ENCODE results near the gene CLCN3.

The CLCN3 gene

GRCh38 chr4:169677150-169677748 lies 56.9 kb downstream of the CLCN3 start:
- TF ChIP-seq GATA3 (IDR thresholded peaks at IDR 0.05; ENCODE audit: low read depth, low read length) (no peak), GATA2 (IDR thresholded peaks at IDR 0.05; ENCODE audit: low read depth, low read length) (no peak)

DNA sequence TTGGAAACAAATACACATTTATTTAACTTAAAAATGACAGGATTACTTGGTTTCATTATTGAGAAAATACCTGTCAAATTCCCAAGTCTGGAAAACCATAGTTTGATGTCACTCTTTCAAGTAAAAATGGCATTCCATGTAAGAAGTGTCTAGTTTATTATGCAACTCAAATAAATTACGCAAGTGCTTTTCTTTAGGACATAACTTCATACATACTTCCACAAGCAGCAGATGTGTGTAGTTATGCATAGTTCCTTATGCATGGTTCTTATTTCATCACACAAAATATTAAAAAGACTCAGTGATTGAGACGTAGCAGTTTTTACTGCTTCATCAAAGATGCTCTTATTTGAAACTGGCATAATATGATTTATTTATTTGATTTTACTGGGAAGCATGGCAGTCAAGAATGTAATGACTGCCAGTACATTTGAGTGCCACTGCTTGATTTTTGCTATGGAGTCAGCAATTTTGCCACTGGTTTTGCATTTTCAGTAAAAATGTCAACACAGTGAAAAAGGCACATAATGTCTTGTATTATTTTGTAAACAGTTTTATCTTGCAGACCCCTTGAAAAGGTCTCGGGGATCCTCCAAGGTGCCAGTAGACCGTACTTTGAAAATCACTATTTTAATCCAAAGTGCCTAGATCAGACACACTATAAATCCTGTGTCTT lies 62.1 kb downstream of the CLCN3 start:
- TF ChIP-seq GATA3 (IDR thresholded peaks at IDR 0.05; ENCODE audit: low read depth, low read length) (no peak), GATA2 (IDR thresholded peaks at IDR 0.05; ENCODE audit: low read depth, low read length) (no peak)

DNA sequence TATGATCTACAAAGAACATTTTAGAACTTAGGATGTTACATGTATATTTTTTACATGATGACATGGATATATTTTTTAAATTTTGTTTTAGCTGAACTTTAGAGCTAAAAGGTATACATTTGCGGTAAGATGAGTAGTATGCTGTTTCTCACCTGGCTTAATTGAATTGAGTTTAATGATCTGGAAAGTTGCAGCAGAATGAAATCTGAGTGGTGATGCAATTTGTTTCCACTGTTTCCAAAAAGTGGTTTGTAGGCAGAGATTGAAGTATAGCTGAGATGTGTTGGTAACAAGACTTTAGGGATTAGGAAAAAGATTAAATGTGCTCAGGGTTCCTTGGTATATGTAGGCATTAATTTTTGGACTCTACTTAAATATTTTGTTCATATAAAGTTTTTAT lies 69.3 kb downstream of the CLCN3 start:
- TF ChIP-seq GATA2 (IDR thresholded peaks at IDR 0.05; ENCODE audit: low read depth, low read length) (no peak), GATA3 (IDR thresholded peaks at IDR 0.05; ENCODE audit: low read depth, low read length) (no peak)

DNA sequence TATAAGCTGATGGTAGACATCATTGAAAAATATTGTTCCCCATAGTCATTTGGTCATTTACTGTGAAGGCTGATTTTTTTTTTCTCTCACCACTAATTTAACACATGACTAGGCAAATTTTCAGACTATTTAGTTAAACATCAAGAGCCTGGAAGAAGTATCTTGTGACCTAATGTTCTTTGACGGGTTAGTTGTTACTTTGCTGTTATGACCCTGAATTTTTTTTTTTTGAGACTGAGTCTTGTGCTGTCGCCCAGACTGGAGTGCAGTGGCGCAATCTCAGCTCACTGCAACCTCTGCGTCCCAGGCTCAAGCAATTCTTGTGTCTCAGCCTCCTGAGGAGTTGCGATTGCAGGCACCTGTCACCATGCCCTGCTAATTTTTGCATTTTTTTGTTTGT lies 70.4 kb downstream of the CLCN3 start:
- TF ChIP-seq GATA3 (IDR thresholded peaks at IDR 0.05; ENCODE audit: low read depth, low read length) (no peak), GATA2 (IDR thresholded peaks at IDR 0.05; ENCODE audit: low read depth, low read length) (no peak)

DNA sequence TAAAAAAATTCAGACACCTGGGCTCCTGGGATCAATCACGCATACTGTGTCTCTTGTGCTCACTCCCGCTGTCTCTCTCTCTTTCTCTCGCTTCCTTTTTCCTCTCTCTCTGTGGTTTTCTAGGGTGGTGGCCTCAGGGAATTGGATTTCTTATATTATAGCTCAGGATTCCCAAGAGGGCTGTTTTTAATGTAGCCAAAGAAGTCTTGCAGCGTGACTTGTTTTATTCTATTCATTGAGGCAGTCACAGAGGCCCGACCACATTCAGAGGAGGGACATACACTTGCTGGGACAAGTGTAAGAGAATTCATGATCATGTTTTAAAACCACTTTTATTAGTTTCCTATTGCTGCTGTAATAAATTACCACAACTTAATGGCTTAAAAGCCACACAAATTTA lies 78.0 kb downstream of the CLCN3 start:
- TF ChIP-seq GATA3 (IDR thresholded peaks at IDR 0.05; ENCODE audit: low read depth, low read length) (no peak), GATA2 (IDR thresholded peaks at IDR 0.05; ENCODE audit: low read depth, low read length) (no peak)

GRCh38 chr4:169707958-169708643 lies 87.7 kb downstream of the CLCN3 start:
- no peak for TF ChIP-seq GATA2 (IDR thresholded peaks at IDR 0.05; ENCODE audit: low read depth, low read length)
- no peak for TF ChIP-seq GATA3 (IDR thresholded peaks at IDR 0.05; ENCODE audit: low read depth, low read length)

GRCh38 chr4:169715826-169716225 lies 95.4 kb downstream of the CLCN3 start:
- no peak for TF ChIP-seq GATA3 (IDR thresholded peaks at IDR 0.05; ENCODE audit: low read depth, low read length)
- TF ChIP-seq GATA2 (IDR thresholded peaks at IDR 0.05; ENCODE audit: low read depth, low read length) = no peak

GRCh38 chr4:169716677-169717076 lies 96.3 kb downstream of the CLCN3 start:
- TF ChIP-seq GATA2 (IDR thresholded peaks at IDR 0.05; ENCODE audit: low read depth, low read length) (no peak), GATA3 (IDR thresholded peaks at IDR 0.05; ENCODE audit: low read depth, low read length) (no peak)

DNA sequence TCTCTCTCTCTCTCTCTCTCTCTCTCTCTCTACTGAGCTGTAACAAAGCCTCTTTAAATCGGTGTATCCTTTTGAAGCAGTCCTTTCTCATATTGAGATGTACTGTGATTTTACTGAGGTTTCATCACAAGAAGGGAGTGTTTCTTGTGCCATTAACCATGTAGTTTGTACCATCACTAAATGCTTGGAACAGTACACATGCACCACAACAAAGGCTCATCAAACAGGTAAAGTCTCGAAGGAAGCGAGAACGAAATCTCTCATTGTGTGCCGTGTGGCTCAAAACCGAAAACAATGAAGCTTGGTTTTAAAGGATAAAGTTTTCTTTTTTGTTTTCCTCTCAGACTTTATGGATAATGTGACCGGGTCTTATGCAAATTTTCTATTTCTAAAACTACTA lies 100.2 kb downstream of the CLCN3 start:
- TF ChIP-seq GATA2 (IDR thresholded peaks at IDR 0.05; ENCODE audit: low read depth, low read length) = no peak
- no peak for TF ChIP-seq GATA3 (IDR thresholded peaks at IDR 0.05; ENCODE audit: low read depth, low read length)

DNA sequence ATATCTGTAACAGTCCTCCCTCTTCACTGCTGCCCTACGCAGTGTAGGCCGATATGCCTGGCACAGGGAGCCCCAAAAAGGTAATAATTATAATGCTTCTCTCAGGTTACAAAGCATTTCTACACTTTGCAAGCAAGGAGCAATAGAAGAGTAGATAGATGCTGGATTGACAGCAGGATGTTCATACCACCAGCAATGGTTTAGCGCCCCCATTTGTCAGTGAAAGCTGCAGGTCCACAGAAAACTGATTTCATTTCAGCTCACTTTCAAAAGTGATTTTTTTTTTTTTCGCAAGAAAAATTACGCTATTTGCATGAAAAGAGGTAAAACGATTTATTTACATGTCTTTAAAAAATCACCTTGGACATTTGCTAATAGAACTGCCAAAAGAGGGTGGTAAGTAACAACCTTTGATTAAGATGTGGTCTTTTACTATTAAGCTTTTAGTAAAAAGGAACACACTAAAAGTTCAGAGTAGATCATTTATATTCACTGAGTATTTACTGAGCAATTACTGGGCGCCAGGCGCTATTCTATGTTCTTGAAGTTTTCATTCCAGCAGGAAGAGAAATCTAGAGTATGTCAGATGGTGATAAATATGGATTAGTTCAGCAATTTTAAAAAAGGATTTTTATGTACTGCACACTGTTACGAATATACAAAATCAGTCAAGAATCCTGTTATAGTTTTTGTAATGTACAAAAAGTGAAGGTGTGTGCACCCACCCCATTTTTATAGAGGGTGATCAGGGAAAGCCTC lies 103.0 kb downstream of the CLCN3 start:
- TF ChIP-seq GATA3 (IDR thresholded peaks at IDR 0.05; ENCODE audit: low read depth, low read length) (no peak), GATA2 (IDR thresholded peaks at IDR 0.05; ENCODE audit: low read depth, low read length) (no peak)

- no peak for TF ChIP-seq GATA2 (IDR thresholded peaks at IDR 0.05; ENCODE audit: low read depth, low read length)
- no peak for TF ChIP-seq GATA3 (IDR thresholded peaks at IDR 0.05; ENCODE audit: low read depth, low read length)
Measured at GRCh38 chr4:169724260-169724659, 103.9 kb downstream of the CLCN3 start.

DNA sequence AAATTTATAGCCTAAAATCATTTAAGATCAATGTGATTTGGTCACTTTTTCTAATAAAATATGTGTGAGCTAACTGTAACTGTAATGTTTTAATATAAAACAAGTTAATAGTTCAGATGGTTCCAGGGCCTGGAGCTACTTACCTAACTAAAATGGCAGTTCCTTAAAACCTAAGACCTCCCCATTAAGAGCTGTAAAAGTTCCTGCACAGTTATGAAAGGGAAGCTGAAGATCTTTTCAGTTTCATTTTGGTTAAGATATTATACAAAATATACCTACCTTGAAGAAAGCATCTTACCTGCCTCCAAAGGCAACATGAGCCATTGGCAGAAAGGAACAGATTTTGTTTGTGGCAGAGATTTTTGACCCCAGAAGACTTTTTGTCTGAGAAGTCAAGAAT lies 107.2 kb downstream of the CLCN3 start:
- TF ChIP-seq GATA3 (IDR thresholded peaks at IDR 0.05; ENCODE audit: low read depth, low read length) = no peak
- TF ChIP-seq GATA2 (IDR thresholded peaks at IDR 0.05; ENCODE audit: low read depth, low read length) = no peak

DNA sequence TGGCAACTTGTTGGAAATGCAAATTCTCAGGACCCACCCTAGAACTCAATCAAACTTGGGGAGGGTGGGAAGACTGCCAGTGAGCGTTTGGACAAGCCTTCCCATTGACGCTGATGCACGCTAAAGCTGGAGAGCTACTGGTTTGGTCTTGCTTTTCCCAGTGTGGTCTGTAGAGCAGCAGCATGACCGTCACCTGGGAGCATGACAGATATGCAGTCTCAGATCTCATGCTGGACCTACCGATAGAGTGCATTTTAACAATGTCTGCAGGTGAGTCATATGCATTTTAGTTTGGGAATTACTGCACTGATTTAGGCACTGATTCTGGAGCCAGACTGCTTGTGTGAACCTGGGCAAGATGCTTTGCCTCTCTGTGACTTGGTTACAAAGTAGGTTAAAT lies 110.2 kb downstream of the CLCN3 start:
- TF ChIP-seq GATA2 (IDR thresholded peaks at IDR 0.05; ENCODE audit: low read depth, low read length) = no peak
- TF ChIP-seq GATA3 (IDR thresholded peaks at IDR 0.05; ENCODE audit: low read depth, low read length) = no peak

GRCh38 chr4:169741569-169741968 lies 121.2 kb downstream of the CLCN3 start:
- no peak for TF ChIP-seq GATA3 (IDR thresholded peaks at IDR 0.05; ENCODE audit: low read depth, low read length)
- no peak for TF ChIP-seq GATA2 (IDR thresholded peaks at IDR 0.05; ENCODE audit: low read depth, low read length)

Data from SH-SY5Y (cell line).